Neutrophil (primary cell): ENCODE data around the gene ACOX2.

Experiments used
- H3K27ac ChIP-seq: fragments of 200-600 bp; sonication (generic); 2 replicates; pipeline ENCODE4 v1.5.1; 2016; ENCODE audit warnings: mild to moderate bottlenecking, moderate library complexity
- H3K27me3 ChIP-seq: fragments of 200-600 bp; sonication (generic); 2 replicates; pipeline ENCODE4 v1.6.0; 2016; ENCODE audit warnings: mild to moderate bottlenecking
- H3K36me3 ChIP-seq: fragments of 200-600 bp; sonication (generic); 2 replicates; pipeline ENCODE4 v1.5.1; 2017
- H3K4me1 ChIP-seq, 2 experiments: fragments of 200-600 bp in 1 of 2; sonication (generic) in 1 of 2; 1 replicate in 1 of 2; 2 replicates in 1 of 2; pipeline versions ENCODE4 v1.5.1 to v1.6.1; 2013 to 2016; ENCODE audit warnings: low read depth in 1 of 2, low read length in 1 of 2, mild to moderate bottlenecking in 1 of 2, moderate library complexity in 1 of 2; ENCODE audit not compliant: control insufficient read depth in 1 of 2, insufficient read depth in 1 of 2
- H3K4me3 ChIP-seq, 2 experiments: fragments of 200-600 bp in 1 of 2; sonication (generic) in 1 of 2; 1 replicate in 1 of 2; 2 replicates in 1 of 2; pipeline ENCODE4 v1.5.1; 2013 to 2016; ENCODE audit warnings: low read depth in 1 of 2, low read length in 1 of 2, mild to moderate bottlenecking in 1 of 2, moderate library complexity in 1 of 2
- H3K9me3 ChIP-seq: fragments of 200-600 bp; sonication (generic); 2 replicates; pipeline ENCODE4 v1.5.1; 2016
- TF ChIP-seq, protein P1 (sequence below): fragments of 200-600 bp; sonication (generic); IDR thresholded peaks from 2 replicates; pipeline ENCODE4 v1.5.1; 2016; ENCODE audit warnings: antibody characterized with exemption

ACOX2 gene

DNA sequence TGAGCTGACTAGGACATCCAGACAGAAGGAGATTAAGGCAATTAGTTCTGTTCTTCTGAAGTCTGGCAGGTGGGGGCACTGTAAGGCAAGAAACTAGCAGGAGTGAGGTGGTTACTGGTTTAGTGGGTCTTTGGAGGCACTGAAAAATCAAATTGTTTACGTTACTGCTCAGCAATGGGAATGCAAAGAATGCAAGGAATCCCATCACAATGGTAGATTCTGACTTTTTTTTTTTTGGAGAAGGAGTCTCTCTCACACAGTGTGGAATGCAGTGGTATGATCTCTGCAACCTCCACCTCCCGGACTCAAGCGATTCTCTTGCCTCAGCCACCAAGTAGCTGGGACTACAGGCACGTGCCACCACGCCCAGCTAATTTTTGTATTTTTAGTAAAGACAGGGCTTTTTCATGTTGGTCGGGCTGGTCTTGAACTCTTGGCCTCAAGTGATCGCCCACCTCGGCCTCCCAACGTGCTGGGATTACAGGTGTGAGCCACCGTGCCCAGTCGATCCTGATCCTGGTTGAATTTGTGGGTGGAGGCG is 23.9 kb upstream of the ACOX2 start:
- Histone ChIP-seq H3K9me3 (no peaks in the 10 kb centered on the region), H3K27me3 (no peaks in the 10 kb centered on the region), H3K27ac (no peak overlapping the region), H3K4me1 (no peaks in the 10 kb centered on the region), H3K36me3 (no peaks in the 10 kb centered on the region), H3K4me3 (no peak overlapping the region)
- TF ChIP-seq, protein P1, sequence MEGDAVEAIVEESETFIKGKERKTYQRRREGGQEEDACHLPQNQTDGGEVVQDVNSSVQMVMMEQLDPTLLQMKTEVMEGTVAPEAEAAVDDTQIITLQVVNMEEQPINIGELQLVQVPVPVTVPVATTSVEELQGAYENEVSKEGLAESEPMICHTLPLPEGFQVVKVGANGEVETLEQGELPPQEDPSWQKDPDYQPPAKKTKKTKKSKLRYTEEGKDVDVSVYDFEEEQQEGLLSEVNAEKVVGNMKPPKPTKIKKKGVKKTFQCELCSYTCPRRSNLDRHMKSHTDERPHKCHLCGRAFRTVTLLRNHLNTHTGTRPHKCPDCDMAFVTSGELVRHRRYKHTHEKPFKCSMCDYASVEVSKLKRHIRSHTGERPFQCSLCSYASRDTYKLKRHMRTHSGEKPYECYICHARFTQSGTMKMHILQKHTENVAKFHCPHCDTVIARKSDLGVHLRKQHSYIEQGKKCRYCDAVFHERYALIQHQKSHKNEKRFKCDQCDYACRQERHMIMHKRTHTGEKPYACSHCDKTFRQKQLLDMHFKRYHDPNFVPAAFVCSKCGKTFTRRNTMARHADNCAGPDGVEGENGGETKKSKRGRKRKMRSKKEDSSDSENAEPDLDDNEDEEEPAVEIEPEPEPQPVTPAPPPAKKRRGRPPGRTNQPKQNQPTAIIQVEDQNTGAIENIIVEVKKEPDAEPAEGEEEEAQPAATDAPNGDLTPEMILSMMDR, result no peak

DNA sequence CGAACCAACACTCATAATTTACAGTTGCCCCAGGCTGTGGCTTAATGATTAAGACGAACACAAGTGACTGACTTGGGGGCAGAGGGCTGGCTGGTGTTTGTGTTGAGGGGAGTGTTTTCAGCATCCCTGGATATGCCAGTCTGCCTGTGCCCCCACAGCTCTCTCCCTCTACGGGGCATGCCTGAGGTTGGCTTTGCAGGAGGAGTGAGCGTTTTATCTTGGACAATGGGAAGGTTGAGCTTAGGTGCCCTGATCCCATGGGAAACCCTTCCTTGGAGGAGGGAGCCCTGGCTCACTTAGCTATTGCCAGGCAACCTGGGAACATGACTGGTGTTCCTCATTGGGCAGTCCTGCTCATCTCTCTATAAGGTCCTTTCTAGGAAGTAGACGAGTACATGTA is 22.6 kb upstream of the ACOX2 start:
- Histone ChIP-seq H3K4me1 (no peaks in the 10 kb centered on the region), H3K27me3 (no peaks in the 10 kb centered on the region), H3K9me3 (no peaks in the 10 kb centered on the region), H3K36me3 (no peaks in the 10 kb centered on the region), H3K27ac (no peak overlapping the region), H3K4me3 (no peak overlapping the region)
- TF ChIP-seq, protein P1, result no peak

DNA sequence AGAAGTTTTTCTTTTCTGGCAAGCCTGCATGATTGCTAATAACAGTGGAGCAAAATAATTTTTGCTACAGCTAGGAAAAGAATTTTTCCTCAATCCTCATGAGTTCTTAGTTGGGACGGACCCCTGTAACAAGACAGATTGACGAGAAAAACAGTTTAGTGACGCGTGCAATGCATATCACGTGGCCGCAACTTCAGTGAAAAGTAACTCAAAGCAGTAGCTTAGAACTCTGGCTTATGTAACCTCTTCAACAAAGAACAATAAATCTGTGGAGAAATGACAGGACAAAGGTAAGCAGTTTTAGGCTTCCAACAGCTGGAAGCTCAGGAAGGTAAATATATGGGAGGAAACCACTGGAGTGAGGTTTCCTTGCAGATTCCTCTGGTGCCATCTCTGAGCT is 20.5 kb upstream of the ACOX2 start:
- H3K9me3 ChIP-seq, result no peaks in the 10 kb centered on the region
- H3K4me1 ChIP-seq, result no peaks in the 10 kb centered on the region
- H3K4me3 ChIP-seq, result no peak overlapping the region
- no peak overlapping the region for H3K27ac ChIP-seq
- no peaks in the 10 kb centered on the region for H3K27me3 ChIP-seq
- TF ChIP-seq, protein P1, result no peak
- H3K36me3 ChIP-seq, result no peaks in the 10 kb centered on the region

DNA sequence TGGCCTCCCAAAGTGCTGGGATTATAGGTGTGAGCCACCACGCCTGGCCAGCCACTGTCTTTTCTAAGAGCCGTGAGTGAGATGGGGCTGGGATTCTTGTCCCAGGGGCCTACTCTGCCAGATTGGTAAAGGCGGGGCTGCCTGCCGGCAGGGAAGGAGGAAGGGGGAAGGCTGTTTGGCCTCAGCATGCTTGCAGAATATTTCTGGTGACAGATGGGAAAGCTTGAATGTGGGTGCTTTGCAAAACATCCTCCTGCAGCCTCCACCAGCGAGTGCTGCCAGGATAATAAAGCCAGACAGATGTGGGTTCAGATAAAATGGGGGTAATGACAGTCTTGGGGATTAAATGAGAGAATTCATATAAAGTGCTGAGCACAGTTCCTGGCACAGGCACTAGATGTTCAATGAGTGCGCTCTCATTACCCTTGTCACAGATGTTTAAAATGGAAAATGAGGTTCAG is 19.8 kb upstream of the ACOX2 start:
- Histone ChIP-seq H3K9me3 (no peaks in the 10 kb centered on the region), H3K4me1 (no peaks in the 10 kb centered on the region), H3K27me3 (no peaks in the 10 kb centered on the region), H3K27ac (no peak overlapping the region), H3K36me3 (no peaks in the 10 kb centered on the region), H3K4me3 (no peak overlapping the region)
- TF ChIP-seq, protein P1, result no peak

DNA sequence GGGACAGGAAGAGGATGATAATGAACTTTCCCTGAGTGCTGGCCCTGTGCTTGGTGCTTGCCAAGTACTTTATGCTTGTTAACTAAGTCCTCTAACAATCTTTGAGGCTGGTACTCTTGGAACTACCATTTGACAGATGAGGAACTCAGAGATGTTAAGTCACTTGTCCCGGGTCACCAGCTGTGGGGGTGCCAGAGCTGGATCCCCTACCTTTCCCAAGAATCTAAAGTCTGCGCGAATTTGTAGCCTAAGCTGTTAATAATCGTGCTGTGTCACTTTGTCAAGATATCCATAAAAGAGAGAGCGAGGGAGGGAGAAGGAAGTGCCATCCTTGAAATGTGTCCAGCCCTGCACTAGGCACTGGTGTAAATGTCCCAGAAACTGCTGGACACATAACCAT is 19.0 kb upstream of the ACOX2 start:
- Histone ChIP-seq H3K4me1 (no peaks in the 10 kb centered on the region), H3K4me3 (no peak overlapping the region), H3K27me3 (no peaks in the 10 kb centered on the region), H3K9me3 (no peaks in the 10 kb centered on the region), H3K36me3 (no peaks in the 10 kb centered on the region), H3K27ac (no peak overlapping the region)
- TF ChIP-seq, protein P1, result no peak

DNA sequence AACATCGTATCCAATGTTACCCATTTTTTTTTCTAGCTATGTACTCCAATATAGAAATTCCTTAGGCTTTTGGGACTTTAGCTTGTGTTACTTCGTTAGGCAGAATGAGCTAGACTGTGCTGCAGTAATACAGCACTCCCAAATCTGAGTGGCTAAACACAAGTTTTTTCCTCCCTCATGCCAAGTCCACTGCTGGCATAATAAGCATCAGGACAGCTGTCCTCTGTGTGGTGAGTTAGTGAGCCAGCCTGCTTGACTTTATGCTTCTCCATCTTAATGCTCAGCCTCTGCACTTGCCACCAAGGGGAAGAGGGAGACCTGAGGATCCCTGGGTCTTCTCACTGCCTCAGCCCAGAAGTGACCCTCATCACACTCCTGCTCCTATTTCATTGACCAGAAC is 18.2 kb upstream of the ACOX2 start:
- TF ChIP-seq, protein P1, result no peak
- no peaks in the 10 kb centered on the region for H3K4me1 ChIP-seq

More for the DNA sequence above, 18.2 kb upstream of the ACOX2 start:
- Histone ChIP-seq H3K36me3 (no peaks in the 10 kb centered on the region), H3K27ac (no peak overlapping the region), H3K9me3 (no peaks in the 10 kb centered on the region), H3K4me3 (no peak overlapping the region), H3K27me3 (no peaks in the 10 kb centered on the region)
